ENCODE data around the gene NFATC2. TPM values are rescaled to one million over a fixed set of nuclear protein-coding genes. Genes with fewer than 3 reads are reported as not detected.

NFATC2 gene
- total and polyA plus RNA-seq, 2 of the 8 experiments (the other 6 are each of a cell fraction or from before 2014, with no cell fraction given) = 0.27 to 0.91 TPM

- Histone ChIP-seq H3K18ac (ENCODE audit: extremely low read depth, low read length) (no peak overlapping the region), H3K23ac (ENCODE audit: insufficient read length) (no peak overlapping the region), H3K9ac (replicated peaks in 1 of 4; ENCODE audit: extremely low read depth in 1 of 4, low read depth in 3 of 4, low read length in 3 of 4) (no peak overlapping the region), H3K56ac (replicated peaks; ENCODE audit: insufficient read length, low read depth, low read length) (no peak overlapping the region), H2BK20ac (ENCODE audit: low read length) (no peak overlapping the region), H3K4ac (replicated peaks; ENCODE audit: insufficient read length, low read depth, low read length) (no peak overlapping the region), H4K20me1 (replicated peaks in 1 of 2; ENCODE audit: control insufficient read depth in 1 of 2, insufficient read depth in 2 of 2, low read length in 2 of 2) (no peaks in the 10 kb centered on the region), H2AFZ (ENCODE audit: low read length) (no peak overlapping the region), H3K9me3 (ENCODE audit: insufficient read depth in 2 of 2, low read depth in 1 of 2, low read length in 1 of 2) (no peaks in the 10 kb centered on the region), H3K23me2 (ENCODE audit: low read depth, low read length) (no peaks in the 10 kb centered on the region), H2BK120ac (replicated peaks; ENCODE audit: low read depth, low read length) (no peak overlapping the region), H4K91ac (replicated peaks; ENCODE audit: insufficient read length, low read length) (no peak overlapping the region), H3K79me2 (ENCODE audit: control insufficient read depth in 1 of 2, insufficient read depth in 2 of 2, low read length in 2 of 2) (no peaks in the 10 kb centered on the region), H2BK15ac (ENCODE audit: low read length) (no peak overlapping the region), H3K4me1 (replicated peaks in 1 of 4; ENCODE audit: control insufficient read depth in 3 of 4, insufficient read depth in 4 of 4, low read length in 3 of 4) (peaks cover 0 to 6% (median under 1%) of the 10 kb centered on the region in 4 experiments; a peak in 1 of 7 replicates), H4K5ac (ENCODE audit: insufficient read length, low read depth, low read length) (no peak overlapping the region), H3K4me3 (ENCODE audit: extremely low read depth in 1 of 4, insufficient read depth in 2 of 4, low read depth in 3 of 4, low read length in 4 of 4) (no peak overlapping the region), H2AK5ac (ENCODE audit: low read depth, low read length) (no peak overlapping the region), H3K79me1 (ENCODE audit: low read depth, low read length) (no peaks in the 10 kb centered on the region), H2BK5ac (ENCODE audit: low read depth, low read length) (no peak overlapping the region), H3K4me2 (ENCODE audit: insufficient read depth in 1 of 2, low read depth in 2 of 2, low read length in 2 of 2) (no peak overlapping the region), H3K27ac (ENCODE audit: low read depth, low read length) (no peak overlapping the region), H3K27me3 (replicated peaks in 1 of 4; ENCODE audit: control insufficient read depth in 3 of 4, extremely low read depth in 1 of 4, insufficient read depth in 3 of 4, low read length in 3 of 4) (no peaks in the 10 kb centered on the region), H3K36me3 (ENCODE audit: control insufficient read depth in 2 of 4, insufficient read depth in 4 of 4, low read length in 3 of 4) (no peaks in the 10 kb centered on the region), H2BK12ac (ENCODE audit: low read depth, low read length) (no peak overlapping the region), H4K8ac (ENCODE audit: extremely low read depth, insufficient read depth, low read length) (no peak overlapping the region), H3K14ac (ENCODE audit: insufficient read length) (no peak overlapping the region)
- FAIRE-seq = no peak
- ChIA-PET CTCF (ENCODE audit: partially characterized antibody) (no interaction called here), POLR2A (ENCODE audit: partially characterized antibody) (no interaction called here)
- 91% methylated on average over 7 of the region's 7 CpGs; no CpG with 5 or more reads in 1 of the 2 experiments for WGBS, 2 experiments (ENCODE audit: extremely low coverage in 1 of 2, insufficient coverage in 1 of 2, insufficient read length in 1 of 2, insufficient replicate concordance in 2 of 2, low coverage in 1 of 2, low lambda C conversion rate in 2 of 2, missing lambda C conversion rate in 1 of 2)
- no peak for DNase-seq (ENCODE audit: low read depth in 1 of 2, low spot score in 2 of 2)
- no peak for TF ChIP-seq EZH2 (IDR thresholded peaks at IDR 0.05; ENCODE audit: low read depth, low read length, severe bottlenecking)
- no peak for TF ChIP-seq KDM5A (IDR thresholded peaks at IDR 0.05; ENCODE audit: low read length)
- no peak for TF ChIP-seq BACH1 (IDR thresholded peaks at IDR 0.05; ENCODE audit: low read length)
- no peak for TF ChIP-seq RBBP5 (IDR thresholded peaks at IDR 0.05; ENCODE audit: borderline replicate concordance, low read depth, low read length)
- TF ChIP-seq RXRA (IDR thresholded peaks at IDR 0.05; ENCODE audit: insufficient read depth, low read depth, low read length) = no peak
- no peak for TF ChIP-seq PHF8 (conservative IDR thresholded peaks at IDR 0.05; ENCODE audit: low read depth, low read length)
- no peak for TF ChIP-seq CHD1 (IDR thresholded peaks at IDR 0.05; ENCODE audit: low read depth, low read length)
- TF ChIP-seq JUN (IDR thresholded peaks at IDR 0.05; ENCODE audit: low read depth, low read length) = no peak
- no peak for TF ChIP-seq SP1 (IDR thresholded peaks at IDR 0.05; ENCODE audit: low read depth, low read length)
- no peak for TF ChIP-seq GTF2F1 (IDR thresholded peaks at IDR 0.05; ENCODE audit: borderline replicate concordance, low read depth, low read length)
- no peak for TF ChIP-seq KDM1A (IDR thresholded peaks at IDR 0.05; ENCODE audit: borderline replicate concordance, low read length)
- TF ChIP-seq HDAC2 (IDR thresholded peaks at IDR 0.05; ENCODE audit: borderline replicate concordance in 1 of 2, low read depth in 2 of 2, low read length in 2 of 2) = no peak
- TF ChIP-seq, protein P1, sequence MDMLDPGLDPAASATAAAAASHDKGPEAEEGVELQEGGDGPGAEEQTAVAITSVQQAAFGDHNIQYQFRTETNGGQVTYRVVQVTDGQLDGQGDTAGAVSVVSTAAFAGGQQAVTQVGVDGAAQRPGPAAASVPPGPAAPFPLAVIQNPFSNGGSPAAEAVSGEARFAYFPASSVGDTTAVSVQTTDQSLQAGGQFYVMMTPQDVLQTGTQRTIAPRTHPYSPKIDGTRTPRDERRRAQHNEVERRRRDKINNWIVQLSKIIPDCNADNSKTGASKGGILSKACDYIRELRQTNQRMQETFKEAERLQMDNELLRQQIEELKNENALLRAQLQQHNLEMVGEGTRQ (IDR thresholded peaks at IDR 0.05; ENCODE audit: low read length) = no peak
- TF ChIP-seq HDAC6 (IDR thresholded peaks at IDR 0.05; ENCODE audit: low read depth, low read length) = no peak
Measured at GRCh38 chr20:51496964-51497363, 45.6 kb downstream of the NFATC2 start.
